ENCODE results near the gene EEF1AKMT1.

GRCh38 chr13:20778311-20778710, 4.5 kb upstream of the EEF1AKMT1 start:
- no peak for TF ChIP-seq CTCF (IDR thresholded peaks at IDR 0.05)
- no peak for TF ChIP-seq EP300 (IDR thresholded peaks at IDR 0.05)
- TF ChIP-seq POLR2A (IDR thresholded peaks at IDR 0.05) = no peak
